Superior temporal gyrus (tissue), 1 donor: Measurements from ENCODE around the gene PRKCA.
"Not testable (repeated sequence)": the region's sequence is repeated elsewhere in the genome, so short reads cannot be mapped to it uniquely, and the experiment has no call there.

Experiments
- DNase-seq: peaks from one replicate; pipeline ENCODE4 v3.0.0-alpha.2; 2016; ENCODE audit errors: extremely low spot score

The PRKCA gene

GRCh38 chr17:66466106-66466820 is 163.8 kb downstream of the PRKCA start:
- no peak for DNase-seq

- DNase-seq = no peak
Measured at GRCh38 chr17:66466840-66467367, 164.5 kb downstream of the PRKCA start.

- DNase-seq = no peak
Measured at GRCh38 chr17:66467766-66468165, 165.4 kb downstream of the PRKCA start.

DNA sequence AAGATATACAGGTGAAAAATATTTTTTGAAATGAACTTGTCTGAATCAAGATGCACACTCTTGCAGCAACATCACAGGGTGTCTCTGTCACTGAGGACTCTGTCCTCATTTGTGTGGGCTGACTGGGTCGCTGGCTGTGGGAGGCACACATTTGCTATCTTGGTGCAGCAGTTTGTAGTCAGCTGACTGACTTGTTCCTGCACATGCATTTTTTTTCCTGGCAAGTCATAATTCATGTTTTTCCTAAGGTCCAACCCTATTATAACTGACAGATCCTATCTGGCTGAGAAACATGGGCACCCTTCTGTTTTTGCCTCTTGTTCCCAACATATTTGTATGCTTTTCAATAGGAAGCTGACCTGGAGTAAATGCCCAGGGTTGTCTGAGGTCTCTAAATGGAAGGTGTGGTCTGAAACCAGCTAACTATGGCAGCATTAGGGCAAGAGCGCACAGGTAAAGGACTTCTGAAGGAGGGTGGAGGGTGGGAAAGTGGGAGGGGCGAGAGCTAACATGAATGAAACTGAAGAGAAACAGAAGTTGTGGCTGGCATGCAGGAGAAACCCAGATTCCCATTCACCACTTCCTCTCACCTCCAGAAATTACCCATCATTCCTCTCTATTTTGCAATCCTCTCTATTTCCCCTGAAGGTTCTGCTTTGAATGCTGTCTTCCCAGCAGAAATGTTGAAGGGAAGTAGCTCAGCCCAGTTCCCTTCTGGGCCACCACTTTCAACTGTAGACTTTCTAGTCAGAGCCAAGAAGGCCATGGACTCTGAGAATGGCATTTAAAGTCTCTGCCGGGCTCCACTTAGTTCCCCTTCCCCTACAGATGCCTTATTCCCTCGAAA is 166.1 kb downstream of the PRKCA start:
- DNase-seq = no peak

DNA sequence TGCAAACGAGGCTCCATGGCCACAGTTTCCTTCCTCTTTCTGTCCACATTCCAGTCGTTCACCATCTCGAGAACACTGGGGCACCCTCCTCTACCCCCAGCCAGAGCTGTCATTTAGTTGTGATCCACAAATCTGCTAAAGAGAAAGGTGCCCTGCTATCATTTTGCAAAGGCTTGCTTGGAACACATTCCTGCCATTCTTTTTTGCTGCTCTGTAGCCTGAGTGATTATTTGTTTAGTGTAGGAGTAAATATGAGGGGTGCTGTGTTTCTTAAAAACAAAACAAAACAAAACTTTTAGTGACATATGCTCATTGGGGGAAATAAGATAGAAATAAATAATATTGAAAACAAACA is 166.7 kb downstream of the PRKCA start:
- DNase-seq = no peak

DNA sequence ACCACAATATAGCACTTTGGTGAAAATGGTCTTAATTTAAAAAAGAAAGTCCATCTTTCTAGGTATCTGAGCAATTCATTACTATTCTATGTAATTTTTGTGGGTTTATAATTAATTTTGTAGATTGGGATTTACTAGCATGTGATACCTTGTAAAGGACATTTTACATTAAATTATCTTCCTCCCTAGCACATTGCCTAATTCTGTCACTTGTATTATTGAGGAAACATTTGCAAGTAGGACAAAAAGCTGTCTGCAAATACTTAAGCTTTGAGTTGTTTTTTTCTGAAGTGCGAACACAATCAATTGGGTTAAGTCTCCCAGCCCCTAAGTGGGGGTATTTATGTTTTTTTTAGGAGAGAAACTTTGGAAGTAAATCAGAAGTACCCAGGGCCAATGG is 167.0 kb downstream of the PRKCA start:
- no peak for DNase-seq

GRCh38 chr17:66469890-66470289 is 167.5 kb downstream of the PRKCA start:
- no peak for DNase-seq

DNA sequence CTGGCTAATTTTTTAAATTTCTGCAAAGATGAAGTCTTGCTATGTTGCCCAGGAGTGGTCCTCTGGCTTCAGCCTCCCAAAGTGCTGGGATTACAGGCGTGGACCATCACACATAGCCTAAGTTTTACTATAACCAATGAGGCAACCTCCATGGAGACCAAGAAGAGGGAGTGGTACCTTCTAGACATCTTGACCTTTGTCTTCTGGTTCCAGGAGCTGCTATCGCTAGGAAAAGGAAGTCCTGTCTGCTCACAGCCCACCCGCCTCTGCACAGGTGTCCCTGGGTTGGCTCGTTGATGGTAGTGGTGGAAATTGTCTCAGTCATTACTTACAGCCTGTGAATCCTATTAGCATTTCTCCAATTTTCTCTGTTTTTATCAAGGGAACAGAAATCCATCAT is 169.7 kb downstream of the PRKCA start:
- no peak for DNase-seq

- no peak for DNase-seq
Measured at GRCh38 chr17:66474258-66474657, 171.8 kb downstream of the PRKCA start.

DNA sequence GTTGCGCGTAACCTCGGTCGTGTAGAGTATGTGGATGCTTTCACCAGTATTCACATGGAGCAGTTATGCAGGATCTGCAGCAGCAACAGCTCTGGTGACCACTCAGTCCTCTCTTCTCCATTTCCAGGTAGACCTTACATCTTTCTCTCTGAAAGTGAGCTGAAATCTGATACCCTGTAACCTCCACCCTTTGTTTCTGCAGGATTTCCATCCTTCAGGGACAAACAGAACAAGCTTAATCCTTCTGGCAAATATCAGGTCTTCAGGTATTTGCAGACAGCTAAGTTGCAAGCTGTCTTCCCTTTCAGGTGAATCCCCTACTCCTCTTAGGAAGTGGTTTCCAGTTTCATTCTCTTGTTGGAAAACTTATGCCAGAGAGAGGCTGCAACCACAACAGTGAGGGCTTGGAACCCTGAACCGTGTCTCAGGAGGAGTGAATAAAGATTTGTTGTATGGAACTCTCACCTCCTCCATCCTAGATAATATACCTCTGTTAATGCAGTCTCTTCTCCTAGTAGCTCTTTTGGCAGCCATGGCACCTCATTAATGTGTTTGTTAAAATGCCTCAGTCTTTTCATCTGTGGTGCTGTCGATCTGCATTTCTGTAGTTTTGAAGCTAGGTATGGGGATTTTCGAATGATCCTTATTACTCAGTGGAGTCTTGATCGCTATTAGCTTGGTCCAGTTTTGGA is 172.5 kb downstream of the PRKCA start:
- DNase-seq = no peak

DNA sequence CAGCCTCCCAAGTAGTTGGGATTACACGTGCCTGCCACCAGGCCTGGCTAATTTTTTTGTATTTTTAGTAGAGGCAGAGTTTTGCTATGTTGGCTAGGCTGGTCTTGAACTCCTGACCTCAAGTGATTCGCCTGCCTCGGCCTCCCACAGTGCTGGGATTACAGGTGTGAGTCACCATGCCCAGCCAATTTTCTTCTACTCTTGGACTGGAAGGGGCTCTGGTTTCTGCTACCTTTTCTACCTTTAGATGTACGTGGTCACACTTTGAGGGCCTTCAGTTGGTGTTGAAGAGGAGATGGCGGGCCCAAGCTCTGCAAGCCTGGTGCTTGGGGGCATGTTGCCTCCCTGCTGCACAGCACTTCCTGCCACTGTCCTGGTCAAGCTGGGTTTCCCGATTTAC is 173.6 kb downstream of the PRKCA start:
- no peak for DNase-seq

DNA sequence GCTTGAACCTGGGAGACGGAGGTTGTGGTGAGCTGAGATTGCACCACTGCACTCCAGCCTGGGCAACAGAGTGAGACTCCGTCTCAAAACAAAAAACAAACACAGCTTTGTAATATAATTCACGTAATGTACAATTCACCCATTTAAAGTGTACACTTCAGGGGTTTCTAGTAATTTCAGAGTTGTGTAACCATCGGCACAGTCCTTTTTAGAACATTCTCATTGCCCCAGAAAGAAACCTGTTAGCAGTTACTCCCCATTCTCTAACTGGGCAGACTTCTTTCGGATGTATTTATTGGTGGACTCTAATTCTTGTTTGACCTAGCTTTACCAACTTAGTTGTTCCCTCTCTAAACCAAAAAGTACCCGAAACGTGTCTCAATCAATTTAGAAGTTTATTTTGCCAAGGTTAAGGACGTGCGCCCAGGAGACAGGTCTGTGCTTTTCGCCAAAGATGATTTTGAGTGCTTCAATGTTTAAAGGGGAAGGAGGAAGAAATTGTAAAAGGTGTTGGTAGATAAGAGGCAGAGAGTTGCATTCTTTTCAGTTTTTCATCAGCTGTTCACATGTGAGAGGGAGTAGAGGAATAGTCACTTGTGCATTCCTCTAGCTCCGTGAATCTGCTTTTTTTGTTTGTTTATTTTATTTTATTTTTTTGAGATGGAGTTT is 175.3 kb downstream of the PRKCA start:
- no peak for DNase-seq

DNA sequence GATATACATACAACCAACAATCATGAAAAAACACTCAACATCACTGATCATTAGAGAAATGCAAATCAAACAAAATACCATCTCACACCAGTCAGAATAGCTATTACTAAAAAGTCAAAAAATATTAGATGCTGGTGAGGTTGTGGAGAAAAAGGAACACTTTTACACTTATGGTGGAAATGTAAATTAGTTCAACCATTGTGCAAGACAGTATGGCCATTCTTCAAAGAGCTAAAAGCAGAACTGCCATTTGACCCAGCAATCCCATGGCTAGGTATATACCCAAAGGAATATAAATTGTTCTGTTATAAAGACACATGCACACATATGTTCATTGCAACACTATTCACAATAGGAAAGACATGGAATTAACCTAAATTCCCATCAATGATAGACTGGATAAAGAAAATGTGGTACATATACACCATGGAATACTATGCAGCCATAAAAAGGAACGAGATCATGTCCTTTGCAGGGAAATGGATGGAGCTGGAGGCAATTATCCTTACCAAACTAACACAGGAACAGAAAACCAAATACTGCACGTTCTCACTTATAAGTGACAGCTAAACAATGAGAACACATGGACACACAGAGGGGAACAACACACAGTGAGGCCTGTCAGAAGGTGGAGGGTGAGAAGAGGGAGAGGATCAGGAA is 176.9 kb downstream of the PRKCA start:
- not testable (repeated sequence) for DNase-seq

- DNase-seq = no peak
Measured at GRCh38 chr17:66480243-66480642, 177.8 kb downstream of the PRKCA start.

DNA sequence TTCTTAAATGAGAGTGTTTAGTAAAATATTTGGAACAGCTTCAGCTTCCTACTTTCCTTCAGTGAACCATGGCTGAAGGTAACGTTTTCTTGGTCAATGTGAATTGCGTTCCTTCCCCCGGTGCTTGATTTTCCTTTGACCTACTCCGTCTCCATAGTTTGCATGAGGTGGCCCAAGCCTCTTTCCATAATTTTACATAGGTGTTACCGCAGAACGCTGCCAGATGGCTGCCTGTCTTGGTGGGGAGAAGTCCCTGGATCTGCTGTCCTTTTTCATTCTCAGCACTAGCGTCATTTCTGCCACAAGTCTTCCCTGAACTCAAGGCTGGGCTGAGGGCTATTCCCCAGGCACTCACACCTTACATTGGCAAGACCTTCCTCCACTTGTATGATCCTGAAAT is 178.4 kb downstream of the PRKCA start:
- no peak for DNase-seq

GRCh38 chr17:66481271-66481670 is 178.9 kb downstream of the PRKCA start:
- no peak for DNase-seq

DNA sequence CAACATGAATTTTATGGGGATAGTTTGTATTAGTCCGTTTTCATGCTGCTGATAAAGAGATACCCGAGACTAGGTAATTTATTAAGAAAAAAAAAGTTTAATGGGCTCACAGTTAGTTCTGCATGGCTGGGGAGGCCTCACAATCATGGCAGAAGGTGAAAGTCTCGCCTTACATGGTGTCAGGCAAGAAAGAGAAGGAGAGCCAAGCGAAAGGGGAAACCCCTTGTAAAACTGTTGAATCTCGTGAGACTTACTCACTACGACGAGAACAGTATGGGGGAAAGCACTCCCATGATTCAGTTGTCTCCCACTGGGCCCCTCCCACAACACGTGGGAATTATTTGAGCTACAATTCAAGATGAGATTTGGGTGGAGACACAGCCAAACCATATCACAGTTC is 181.5 kb downstream of the PRKCA start:
- DNase-seq = no peak

- no peak for DNase-seq
Measured at GRCh38 chr17:66485309-66485947, 183.0 kb downstream of the PRKCA start.

GRCh38 chr17:66487121-66487520 is 184.7 kb downstream of the PRKCA start:
- DNase-seq = no peak

GRCh38 chr17:66487981-66488468 is 185.6 kb downstream of the PRKCA start:
- no peak for DNase-seq

GRCh38 chr17:66488864-66489263 is 186.5 kb downstream of the PRKCA start:
- DNase-seq = peak; percentile 56
